NCI-H2171 (cell line): Measurements from ENCODE around the gene TFF1.

Source experiments
- DNase-seq: peaks from one replicate; lab custom pipeline; 2025; lab: John Stamatoyannopoulos, UW

Gene TFF1

DNA sequence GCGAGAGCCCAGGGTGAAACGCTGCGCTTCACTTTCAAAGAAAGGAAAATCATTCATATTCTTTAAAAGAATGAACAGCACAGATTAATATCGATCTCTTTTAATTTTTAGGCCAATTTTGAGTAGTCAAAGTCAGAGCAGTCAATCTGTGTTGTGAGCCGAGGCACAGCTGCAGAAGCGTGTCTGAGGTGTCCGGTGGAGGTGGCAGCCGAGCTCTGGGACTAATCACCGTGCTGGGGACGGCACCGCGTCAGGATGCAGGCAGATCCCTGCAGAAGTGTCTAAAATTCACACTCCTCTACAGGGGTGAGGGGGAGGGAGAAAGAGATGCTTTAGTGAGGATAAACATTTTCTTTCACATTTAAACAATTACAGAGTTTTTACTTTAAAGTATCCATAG, 4.1 kb downstream of the TFF1 start:
- no peak for DNase-seq

DNA sequence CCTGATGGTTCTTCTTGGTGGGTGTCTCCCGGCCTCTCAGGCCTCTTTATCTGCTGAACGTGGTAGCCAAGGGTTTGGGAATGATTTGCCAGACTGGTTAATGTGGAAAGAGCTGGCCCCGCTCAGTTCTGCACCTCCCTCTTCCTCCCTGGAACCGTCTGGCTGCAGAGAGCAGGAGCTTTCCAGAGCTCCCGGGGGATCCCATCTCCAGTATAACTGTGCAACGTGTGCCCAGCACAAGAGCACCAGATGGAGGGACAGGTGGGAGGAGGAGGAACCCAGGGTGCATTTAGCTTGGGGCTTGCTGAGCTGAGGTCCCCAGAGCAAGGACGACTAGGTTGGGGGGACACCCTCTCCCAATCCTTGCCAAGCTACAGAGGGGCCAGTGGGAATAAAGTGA, 5.0 kb downstream of the TFF1 start:
- DNase-seq, result peak; percentile 97

DNA sequence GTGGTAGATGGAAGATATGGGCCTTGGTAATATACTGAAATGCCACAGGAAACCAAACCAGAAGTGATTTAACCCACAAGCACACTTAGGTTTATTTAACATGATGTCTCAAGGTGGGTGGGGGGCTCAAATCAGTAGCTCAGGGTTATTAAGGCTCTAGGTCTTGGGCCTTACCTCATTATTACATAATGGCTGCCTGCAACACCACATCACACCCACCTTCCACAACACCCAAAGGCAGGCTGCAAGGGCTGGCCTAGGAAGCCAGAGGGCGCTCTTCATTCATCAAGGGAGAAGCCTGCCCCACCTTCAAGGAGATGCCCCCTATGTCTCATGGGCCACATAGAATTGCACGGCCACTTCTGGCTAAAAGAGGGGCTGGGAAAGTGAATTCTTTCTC, 6.0 kb downstream of the TFF1 start:
- no peak for DNase-seq

DNA sequence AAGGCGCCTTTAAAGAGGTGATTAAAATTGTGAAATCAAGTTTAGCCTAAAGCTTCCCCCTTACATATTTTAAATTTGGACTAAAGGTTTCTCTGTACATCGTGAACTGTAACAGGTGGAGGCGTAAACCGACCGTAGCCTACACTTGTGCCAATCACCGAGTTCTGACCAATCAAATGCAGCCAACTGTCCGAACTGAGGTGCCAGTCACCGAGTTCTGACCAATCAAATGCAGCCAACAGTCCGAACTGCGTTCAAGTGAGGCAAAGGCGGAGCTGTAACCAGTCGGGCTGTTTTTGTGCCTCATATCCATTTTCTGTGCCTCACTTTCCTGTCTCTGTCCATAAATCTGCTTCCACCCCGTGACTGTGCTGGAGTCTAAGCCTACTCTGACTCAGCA, 7.4 kb downstream of the TFF1 start:
- DNase-seq, result no peak

- DNase-seq, result no peak
Measured at GRCh38 chr21:42358261-42358660, 8.1 kb downstream of the TFF1 start.

GRCh38 chr21:42357307-42357706, 9.0 kb downstream of the TFF1 start:
- no peak for DNase-seq

DNA sequence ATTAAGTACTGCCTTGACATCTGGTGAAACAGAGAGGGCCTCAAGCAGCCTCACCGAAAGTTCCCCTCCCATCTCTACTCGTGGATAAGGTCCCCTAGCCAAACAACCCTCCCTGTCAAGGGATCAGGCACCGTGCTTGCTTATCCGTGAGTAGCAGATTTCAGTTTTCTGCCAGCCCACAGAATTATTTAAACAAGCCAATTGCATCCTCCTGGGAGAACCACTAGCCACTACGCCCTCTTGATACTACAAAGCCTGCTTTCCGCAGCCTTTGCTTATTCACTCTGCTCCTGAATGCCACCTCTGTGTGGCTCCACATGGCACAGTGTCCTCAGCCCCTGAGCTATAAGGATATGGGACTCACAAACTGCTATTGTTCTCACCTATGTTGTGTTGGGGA, 9.7 kb downstream of the TFF1 start:
- no peak for DNase-seq

DNA sequence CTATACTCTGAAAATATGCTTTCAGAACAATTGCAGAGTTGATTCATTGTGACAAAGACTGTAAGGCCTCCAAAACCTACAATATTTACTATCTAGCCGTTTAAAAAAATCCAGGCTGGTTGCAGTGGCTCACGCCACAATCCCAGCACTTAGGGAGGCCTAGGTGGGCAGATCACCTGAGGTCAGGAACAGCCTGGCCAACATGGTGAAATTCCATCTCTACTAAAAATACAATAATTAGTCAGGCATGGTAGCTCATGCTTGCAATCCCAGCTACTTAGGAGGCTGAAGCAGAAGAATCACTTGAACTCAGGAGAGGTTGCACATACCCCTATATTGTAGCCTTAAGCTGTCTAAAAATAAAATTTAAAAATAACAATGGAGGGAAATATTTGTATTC, 10.3 kb downstream of the TFF1 start:
- no peak for DNase-seq

- DNase-seq, result no peak
Measured at GRCh38 chr21:42353623-42354022, 12.7 kb downstream of the TFF1 start.

DNA sequence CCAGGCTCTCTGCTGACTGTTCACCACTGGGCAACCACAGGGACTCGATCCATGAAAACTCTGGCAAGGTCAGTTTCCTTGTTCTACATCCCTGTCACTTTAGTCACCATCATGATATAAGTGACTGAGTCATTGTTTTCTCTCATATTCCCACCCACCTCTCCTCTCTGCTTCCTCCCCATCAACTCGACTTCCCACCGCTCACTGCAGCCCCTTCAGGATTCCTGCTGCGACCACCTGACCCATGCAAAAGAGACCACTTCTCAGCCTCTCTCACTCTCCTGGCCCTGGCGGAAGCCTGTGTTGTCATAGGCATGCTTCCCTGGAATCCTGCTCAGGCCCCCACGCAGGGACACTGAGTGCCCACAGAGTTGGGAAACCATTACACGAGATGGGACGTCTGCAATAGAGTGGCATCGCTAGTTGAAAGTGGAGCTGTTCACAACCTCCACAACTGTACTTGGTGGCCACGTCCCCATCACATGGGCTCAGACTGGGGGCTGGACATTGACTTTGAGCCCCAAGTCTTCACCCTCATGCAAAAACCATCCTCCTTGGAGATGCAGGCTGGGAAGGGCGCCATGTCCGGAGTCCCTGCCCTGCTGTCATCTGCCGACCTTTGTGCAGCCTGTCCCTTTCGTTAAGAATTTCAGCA, 13.8 kb downstream of the TFF1 start:
- DNase-seq, result no peak

- DNase-seq, result no peak
Measured at GRCh38 chr21:42351626-42352440, 14.5 kb downstream of the TFF1 start.

- DNase-seq, result no peak
Measured at GRCh38 chr21:42350927-42351426, 15.4 kb downstream of the TFF1 start, which contains the start of gene TFF2. TSS of gene TFF2 (minus strand) at chr21:42350994. CDS start at chr21:42350957, 37 bp downstream.

GRCh38 chr21:42350318-42350910, 15.9 kb downstream of the TFF1 start:
- DNase-seq, result no peak

GRCh38 chr21:42349420-42350317, 16.7 kb downstream of the TFF1 start:
- DNase-seq, result no peak

- no peak for DNase-seq
Measured at GRCh38 chr21:42348762-42349161, 17.6 kb downstream of the TFF1 start.

DNA sequence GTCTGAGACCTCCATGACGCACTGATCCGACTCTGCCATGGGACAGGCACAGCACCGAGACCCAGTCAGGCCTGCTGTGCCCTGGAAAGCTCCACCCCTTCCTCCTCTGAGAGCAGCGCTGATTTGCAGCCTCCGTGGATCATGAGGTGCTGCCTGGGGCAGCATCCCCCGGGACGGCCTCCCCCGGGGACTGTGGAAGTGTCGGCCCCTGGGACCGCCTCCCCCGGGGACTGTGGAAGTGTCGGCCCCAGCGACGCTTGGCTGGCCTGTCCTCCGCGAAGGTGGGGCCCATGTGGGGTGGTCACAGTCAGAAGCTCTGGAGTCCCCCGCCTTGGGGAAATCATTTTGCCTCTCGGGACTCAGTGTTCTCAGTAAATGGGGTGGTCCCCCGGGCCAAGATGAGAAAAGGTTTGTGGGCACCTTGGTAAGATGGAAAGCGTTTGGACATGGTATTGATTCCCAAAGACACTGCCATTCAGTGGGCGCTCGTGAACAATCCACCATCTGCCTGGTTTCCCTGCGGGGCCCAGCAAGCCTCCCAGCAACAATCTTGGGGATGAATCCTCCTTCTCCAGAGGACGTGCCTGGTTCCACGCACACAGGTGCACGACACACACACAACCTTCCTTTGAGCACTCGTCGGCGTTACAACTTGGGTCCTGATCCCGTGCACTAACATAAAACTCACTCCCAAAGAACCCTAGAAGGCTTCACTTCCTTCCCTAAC, 18.6 kb downstream of the TFF1 start:
- DNase-seq, result no peak

- DNase-seq, result no peak
Measured at GRCh38 chr21:42346866-42347600, 19.3 kb downstream of the TFF1 start.

DNA sequence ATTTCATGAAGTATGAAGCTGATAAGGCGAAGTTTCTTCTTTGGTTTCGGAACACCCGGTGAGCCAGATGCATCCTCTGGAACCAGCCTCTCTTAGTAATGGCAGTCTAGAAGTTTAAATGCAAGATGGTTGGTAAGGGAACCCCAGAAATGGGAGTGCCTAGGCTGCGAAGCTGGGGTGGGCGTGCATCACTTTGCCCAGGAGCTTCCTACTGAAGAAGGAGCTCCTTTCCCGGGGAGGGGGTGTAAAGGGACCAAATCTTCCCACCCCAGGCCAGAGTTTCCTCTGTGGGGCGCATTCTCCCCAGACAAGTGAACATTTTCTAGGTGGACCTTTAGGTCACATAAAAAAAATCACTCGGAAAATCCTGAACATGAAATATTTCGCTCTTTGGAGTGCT, 19.9 kb downstream of the TFF1 start:
- no peak for DNase-seq

- DNase-seq, result no peak
Measured at GRCh38 chr21:42344631-42345030, 21.7 kb downstream of the TFF1 start.

DNA sequence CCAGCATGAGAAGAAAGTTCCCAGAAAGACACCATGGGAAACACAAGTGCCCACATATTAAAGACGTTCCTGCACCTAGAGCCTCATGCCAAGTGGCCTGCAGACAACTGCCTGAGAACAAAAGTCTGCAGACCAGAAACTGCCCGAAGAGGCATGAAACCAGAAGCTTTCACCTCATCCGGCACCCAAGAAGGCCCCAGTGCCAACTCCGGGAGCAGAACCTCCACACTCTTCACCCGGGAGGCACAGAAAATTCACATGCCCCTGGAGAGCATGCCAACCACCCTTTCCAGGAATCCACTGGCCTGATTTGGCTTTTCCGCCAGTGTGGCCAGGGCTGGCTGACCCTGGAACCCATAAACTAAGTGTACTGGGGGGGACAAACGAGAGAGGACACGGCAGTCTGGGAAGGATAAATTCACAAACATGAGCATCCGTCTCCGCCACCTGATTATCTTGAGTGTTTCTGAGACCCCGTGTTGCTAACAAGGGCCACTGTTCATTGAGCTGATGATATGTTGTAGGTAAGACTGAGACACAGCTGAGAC, 22.3 kb downstream of the TFF1 start:
- no peak for DNase-seq
